Measurements from ENCODE around the gene AMN.

The AMN gene

GRCh38 chr14:102903889-102904512 lies 18.5 kb upstream of the AMN start:
- TF ChIP-seq TAF1 (IDR thresholded peaks at IDR 0.05; ENCODE audit: borderline replicate concordance, insufficient read depth, low read length) (no peak), REST (IDR thresholded peaks at IDR 0.05; ENCODE audit: insufficient read depth in 1 of 2, low read depth in 2 of 2, low read length in 2 of 2) (no peak), SIN3A (IDR thresholded peaks at IDR 0.05; ENCODE audit: borderline replicate concordance, insufficient read depth, low read length) (no peak), POLR2AphosphoS5 (IDR thresholded peaks at IDR 0.05; ENCODE audit: low read depth, low read length) (no peak), FOXP2 (optimal IDR thresholded peaks at IDR 0.05; ENCODE audit: borderline replicate concordance, extremely low read depth, extremely low read length, insufficient read depth) (no peak)

GRCh38 chr14:102905116-102906108 lies 17.1 kb upstream of the AMN start:
- TF ChIP-seq REST (IDR thresholded peaks at IDR 0.05; ENCODE audit: insufficient read depth in 1 of 2, low read depth in 2 of 2, low read length in 2 of 2) (no peak), POLR2AphosphoS5 (IDR thresholded peaks at IDR 0.05; ENCODE audit: low read depth, low read length) (no peak), SIN3A (IDR thresholded peaks at IDR 0.05; ENCODE audit: borderline replicate concordance, insufficient read depth, low read length) (no peak), TAF1 (IDR thresholded peaks at IDR 0.05; ENCODE audit: borderline replicate concordance, insufficient read depth, low read length) (no peak), FOXP2 (optimal IDR thresholded peaks at IDR 0.05; ENCODE audit: borderline replicate concordance, extremely low read depth, extremely low read length, insufficient read depth) (no peak)

DNA sequence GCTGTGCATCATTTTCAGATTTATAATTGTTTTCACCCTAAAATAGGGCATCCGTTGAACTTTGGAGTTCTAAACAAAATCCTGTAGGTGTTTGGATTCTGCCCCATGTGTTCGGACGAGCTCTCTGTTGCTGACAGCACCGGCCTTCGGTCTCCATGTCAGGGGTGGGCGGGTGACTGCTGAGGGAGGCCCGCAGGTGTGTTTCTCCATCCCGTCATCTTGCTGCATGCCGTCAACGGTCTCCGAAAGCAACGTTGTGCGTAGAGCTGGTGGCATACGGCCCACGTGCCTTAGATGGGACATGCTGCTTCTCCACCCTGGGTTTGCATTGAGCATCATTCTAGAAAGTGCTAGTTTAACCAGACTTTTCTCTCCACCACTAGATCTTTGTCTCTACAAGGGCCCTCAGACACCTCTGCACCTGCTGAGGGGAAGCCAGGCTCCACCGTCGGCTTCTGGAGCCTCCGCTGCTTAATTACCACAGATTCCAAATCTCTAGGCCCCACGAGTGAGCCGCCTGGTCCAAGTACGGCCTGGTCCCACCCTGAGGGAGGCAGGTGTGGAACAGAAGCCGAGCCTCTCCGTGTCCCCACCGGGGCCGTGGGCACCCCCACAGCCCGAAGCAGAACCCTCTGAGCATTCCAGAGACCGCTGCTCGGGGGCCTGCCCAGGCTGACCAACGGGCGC lies 15.7 kb upstream of the AMN start:
- TF ChIP-seq FOXP2 (optimal IDR thresholded peaks at IDR 0.05; ENCODE audit: borderline replicate concordance, extremely low read depth, extremely low read length, insufficient read depth) (no peak), TAF1 (IDR thresholded peaks at IDR 0.05; ENCODE audit: borderline replicate concordance, insufficient read depth, low read length) (no peak), SIN3A (IDR thresholded peaks at IDR 0.05; ENCODE audit: borderline replicate concordance, insufficient read depth, low read length) (no peak), REST (IDR thresholded peaks at IDR 0.05; ENCODE audit: insufficient read depth in 1 of 2, low read depth in 2 of 2, low read length in 2 of 2) (no peak), POLR2AphosphoS5 (IDR thresholded peaks at IDR 0.05; ENCODE audit: low read depth, low read length) (no peak)

DNA sequence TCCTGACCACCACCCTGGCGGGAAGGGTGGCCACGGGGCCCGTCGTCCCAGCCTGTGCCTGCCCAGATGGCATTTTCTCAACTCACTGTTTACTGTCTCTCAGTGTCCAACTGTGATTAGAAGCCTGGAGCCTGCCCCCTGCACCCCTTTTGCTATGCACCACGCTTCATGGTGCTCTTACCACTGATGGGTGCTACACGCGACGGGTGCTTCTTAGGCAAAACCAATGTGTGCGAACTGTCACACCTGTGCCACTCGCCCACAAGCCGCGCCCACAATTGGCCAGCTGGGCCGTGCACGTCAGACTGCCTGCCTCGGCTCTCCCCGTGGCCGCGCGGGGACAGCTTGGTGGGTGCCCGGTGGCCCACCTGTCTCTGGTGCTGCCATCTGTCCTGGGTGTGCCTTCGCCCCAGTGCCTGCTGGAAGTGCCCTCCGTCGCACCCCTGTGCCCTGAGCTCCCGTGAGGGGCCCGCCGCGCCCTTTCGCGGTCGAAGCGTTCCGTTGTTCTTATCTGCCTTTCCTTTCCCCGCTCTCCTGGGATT lies 15.1 kb upstream of the AMN start:
- no peak for TF ChIP-seq SIN3A (IDR thresholded peaks at IDR 0.05; ENCODE audit: borderline replicate concordance, insufficient read depth, low read length)
- TF ChIP-seq TAF1 (IDR thresholded peaks at IDR 0.05; ENCODE audit: borderline replicate concordance, insufficient read depth, low read length) = no peak
- no peak for TF ChIP-seq POLR2AphosphoS5 (IDR thresholded peaks at IDR 0.05; ENCODE audit: low read depth, low read length)
- no peak for TF ChIP-seq REST (IDR thresholded peaks at IDR 0.05; ENCODE audit: insufficient read depth in 1 of 2, low read depth in 2 of 2, low read length in 2 of 2)
- TF ChIP-seq FOXP2 (optimal IDR thresholded peaks at IDR 0.05; ENCODE audit: borderline replicate concordance, extremely low read depth, extremely low read length, insufficient read depth) = no peak

Data from PFSK-1 (cell line).